ENCODE measurements around the gene FXYD7. TPM values are rescaled to one million over a fixed set of nuclear protein-coding genes. Genes with fewer than 3 reads are reported as not detected.

FXYD7 gene
- total and polyA plus RNA-seq, 9 of the 15 experiments (the other 6 are each of a cell fraction or from before 2014, with no cell fraction given), result 0.10 to 0.80 (median 0.31) TPM; not detected in 3

- TF ChIP-seq NR0B1 (IDR thresholded peaks at IDR 0.05; ENCODE audit: partially characterized antibody) (no peak), U2AF2 (optimal IDR thresholded peaks at IDR 0.05; ENCODE audit: low read depth, low read length) (no peak), DEAF1 (CRISPR knock-in tag; IDR thresholded peaks at IDR 0.05) (no peak), NCOR1 (IDR thresholded peaks at IDR 0.05) (peak; percentile 74), TRIM24 (IDR thresholded peaks at IDR 0.05) (peak; percentile 59 to 76; a peak in 3 of 4 replicates), DDX20 (tag; IDR thresholded peaks at IDR 0.05; ENCODE audit: low read depth) (no peak), CREM (IDR thresholded peaks at IDR 0.05; ENCODE audit: low read depth) (no peak), CBFA2T2 (conservative IDR thresholded peaks at IDR 0.05) (peak; percentile 81), ZNF57 (CRISPR knock-in tag; IDR thresholded peaks at IDR 0.05) (no peak), DPF2 (IDR thresholded peaks at IDR 0.05) (0 out of 2 replicates have a peak, but pooled peaks have one; percentile 14), PCBP1 (IDR thresholded peaks at IDR 0.05; ENCODE audit: low read depth, low read length, poor library complexity, severe bottlenecking) (no peak), ARID1B (IDR thresholded peaks at IDR 0.05) (peak; percentile 72), NCOA6 (IDR thresholded peaks at IDR 0.05) (no peak), E2F1 (CRISPR knock-in tag; IDR thresholded peaks at IDR 0.05) (no peak), TEAD4 (IDR thresholded peaks at IDR 0.05; ENCODE audit: low read length) (0 out of 2 replicates have a peak, but pooled peaks have one; percentile 12), TEAD4 (CRISPR knock-in tag; IDR thresholded peaks at IDR 0.05; ENCODE audit: borderline replicate concordance) (no peak), CEBPB (tag; IDR thresholded peaks at IDR 0.05) (peak; percentile 51; the same call in 1 of the 2 replicates), ZZZ3 (IDR thresholded peaks at IDR 0.05) (no peak), ARNT (IDR thresholded peaks at IDR 0.05) (no peak), THRB (CRISPR knock-in tag; conservative IDR thresholded peaks at IDR 0.05) (no peak), THAP7 (CRISPR knock-in tag; IDR thresholded peaks at IDR 0.05) (no peak), MTA2 (IDR thresholded peaks at IDR 0.05; ENCODE audit: low read depth) (peak; percentile 53), TEAD1 (CRISPR knock-in tag; IDR thresholded peaks at IDR 0.05) (no peak), RBM17 (IDR thresholded peaks at IDR 0.05; ENCODE audit: borderline replicate concordance, low read depth, low read length) (no peak), HSF4 (CRISPR knock-in tag; IDR thresholded peaks at IDR 0.05; ENCODE audit: borderline replicate concordance) (no peak)
Measured at GRCh38 chr19:35116072-35116801, 26.8 kb upstream of the FXYD7 start (continued).
